PC-9 (cell line): Measurements from ENCODE around the gene HLA-C.

Source experiments
- EZH2 ChIP-seq: fragments of 200-600 bp; sonication (generic); IDR thresholded peaks from 2 replicates; pipeline ENCODE4 v1.8.0; 2017; ENCODE audit warnings: antibody characterized with exemption, low read depth
- TF ChIP-seq, protein P1 (sequence below): fragments of 200-600 bp; sonication (generic); conservative IDR thresholded peaks from 2 replicates; pipeline ENCODE4 v1.6.1; 2017; ENCODE audit warnings: mixed run types, antibody characterized with exemption, mild to moderate bottlenecking, moderate library complexity

DNA sequence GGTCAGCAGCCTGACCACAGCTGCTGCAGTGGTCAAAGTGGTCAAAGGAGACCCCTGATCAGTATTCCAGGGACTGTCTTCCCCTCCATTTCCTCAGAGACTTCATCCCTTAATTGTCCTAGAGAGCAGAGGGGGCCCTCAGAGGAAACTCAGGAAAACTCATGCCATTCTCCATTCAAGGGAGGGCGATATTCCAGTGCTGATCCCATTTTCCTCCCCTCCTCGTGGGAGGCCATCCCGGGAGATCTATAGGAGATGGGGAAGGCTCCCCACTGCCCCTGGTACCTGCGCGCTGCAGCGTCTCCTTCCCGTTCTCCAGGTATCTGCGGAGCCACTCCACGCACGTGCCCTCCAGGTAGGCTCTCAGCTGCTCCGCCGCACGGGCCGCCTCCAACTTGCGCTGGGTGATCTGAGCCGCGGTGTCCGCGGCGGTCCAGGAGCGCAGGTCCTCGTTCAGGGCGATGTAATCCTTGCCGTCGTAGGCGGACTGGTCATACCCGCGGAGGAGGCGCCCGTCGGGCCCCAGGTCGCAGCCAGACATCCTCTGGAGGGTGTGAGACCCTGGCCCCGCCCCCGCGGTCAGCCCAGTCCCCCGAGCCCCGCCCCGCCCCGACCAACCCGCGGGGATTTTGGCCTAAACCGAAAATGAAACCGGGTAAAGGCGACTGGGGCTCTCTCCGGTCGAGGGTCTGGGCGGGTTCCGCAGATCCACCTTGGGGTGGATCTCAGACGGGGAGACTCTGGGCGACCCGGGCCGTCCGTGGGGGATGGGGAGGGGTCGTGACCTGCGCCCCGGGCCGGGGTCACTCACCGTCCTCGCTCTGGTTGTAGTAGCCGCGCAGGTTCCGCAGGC, 878 bp downstream of the HLA-C start:
- TF ChIP-seq, protein P1, sequence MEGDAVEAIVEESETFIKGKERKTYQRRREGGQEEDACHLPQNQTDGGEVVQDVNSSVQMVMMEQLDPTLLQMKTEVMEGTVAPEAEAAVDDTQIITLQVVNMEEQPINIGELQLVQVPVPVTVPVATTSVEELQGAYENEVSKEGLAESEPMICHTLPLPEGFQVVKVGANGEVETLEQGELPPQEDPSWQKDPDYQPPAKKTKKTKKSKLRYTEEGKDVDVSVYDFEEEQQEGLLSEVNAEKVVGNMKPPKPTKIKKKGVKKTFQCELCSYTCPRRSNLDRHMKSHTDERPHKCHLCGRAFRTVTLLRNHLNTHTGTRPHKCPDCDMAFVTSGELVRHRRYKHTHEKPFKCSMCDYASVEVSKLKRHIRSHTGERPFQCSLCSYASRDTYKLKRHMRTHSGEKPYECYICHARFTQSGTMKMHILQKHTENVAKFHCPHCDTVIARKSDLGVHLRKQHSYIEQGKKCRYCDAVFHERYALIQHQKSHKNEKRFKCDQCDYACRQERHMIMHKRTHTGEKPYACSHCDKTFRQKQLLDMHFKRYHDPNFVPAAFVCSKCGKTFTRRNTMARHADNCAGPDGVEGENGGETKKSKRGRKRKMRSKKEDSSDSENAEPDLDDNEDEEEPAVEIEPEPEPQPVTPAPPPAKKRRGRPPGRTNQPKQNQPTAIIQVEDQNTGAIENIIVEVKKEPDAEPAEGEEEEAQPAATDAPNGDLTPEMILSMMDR: no peak
- TF ChIP-seq EZH2: no peak
